ACC112 (cell line): ENCODE measurements around the gene POLR2E.

Experiments
- H2AFZ ChIP-seq: fragments of 200-600 bp; sonication (generic); one replicate; pipeline ENCODE4 v1.6.0; 2017; ENCODE audit warnings: antibody characterized with exemption, low read length; ENCODE audit not compliant: unreplicated experiment
- H3K27ac ChIP-seq: fragments of 200-600 bp; sonication (generic); 2 replicates; pipeline ENCODE4 v1.5.1; 2014; ENCODE audit warnings: low read depth, mild to moderate bottlenecking, antibody characterized with exemption, low read length, moderate library complexity
- H3K27me3 ChIP-seq: fragments of 200-600 bp; sonication (generic); 2 replicates; pipeline ENCODE4 v1.6.1; 2014; ENCODE audit warnings: mild to moderate bottlenecking, antibody characterized with exemption, low read length, moderate library complexity, mixed read lengths; ENCODE audit not compliant: insufficient read depth
- H3K36me3 ChIP-seq: fragments of 200-600 bp; sonication (generic); 2 replicates; pipeline ENCODE4 v1.6.1; 2016; ENCODE audit warnings: mild to moderate bottlenecking, antibody characterized with exemption, low read length, moderate library complexity, mixed read lengths; ENCODE audit not compliant: insufficient read depth
- H3K4me1 ChIP-seq: fragments of 200-600 bp; sonication (generic); one replicate; pipeline ENCODE4 v1.6.1; 2016; ENCODE audit warnings: low read length, mixed read lengths; ENCODE audit not compliant: insufficient read depth, unreplicated experiment, control insufficient read depth
- H3K4me3 ChIP-seq: fragments of 200-600 bp; sonication (generic); 2 replicates; pipeline ENCODE4 v1.5.1; 2014; ENCODE audit warnings: mild to moderate bottlenecking, low read depth, low read length
- H3K79me2 ChIP-seq: fragments of 200-600 bp; sonication (generic); one replicate; pipeline ENCODE4 v1.6.0; 2016; ENCODE audit warnings: low read length; ENCODE audit not compliant: control insufficient read depth, unreplicated experiment, insufficient read depth

POLR2E gene

GRCh38 chr19:1125601-1126467 is 30.7 kb upstream of the POLR2E start:
- Histone ChIP-seq H3K27me3 (no peaks in the 10 kb centered on the region), H3K36me3 (peaks cover 13% of the 10 kb centered on the region; the same call in 1 of the 2 replicates), H3K4me3 (peak overlapping the region; percentile 16; the same call in 1 of the 2 replicates), H3K4me1 (peaks cover 22% of the 10 kb centered on the region), H3K27ac (peak overlapping the region; percentile 89), H2AFZ (no peak overlapping the region), H3K79me2 (peaks cover 59% of the 10 kb centered on the region)

- H3K4me1 ChIP-seq: peaks cover 22% of the 10 kb centered on the region
- no peak overlapping the region for H3K27ac ChIP-seq
- H3K36me3 ChIP-seq: peaks cover 10% of the 10 kb centered on the region; the same call in 1 of the 2 replicates
- peaks cover 41% of the 10 kb centered on the region for H3K79me2 ChIP-seq
- no peaks in the 10 kb centered on the region for H3K27me3 ChIP-seq
- no peak overlapping the region for H3K4me3 ChIP-seq
- H2AFZ ChIP-seq: no peak overlapping the region
Measured at GRCh38 chr19:1123885-1124677, 28.9 kb upstream of the POLR2E start.

- H3K27ac ChIP-seq: no peak overlapping the region
- H3K4me3 ChIP-seq: no peak overlapping the region
- H3K27me3 ChIP-seq: no peaks in the 10 kb centered on the region
- peaks cover 12% of the 10 kb centered on the region; the same call in 1 of the 2 replicates for H3K36me3 ChIP-seq
- peaks cover 22% of the 10 kb centered on the region for H3K4me1 ChIP-seq
- no peak overlapping the region for H2AFZ ChIP-seq
- peaks cover 36% of the 10 kb centered on the region for H3K79me2 ChIP-seq
Measured at GRCh38 chr19:1123381-1123780, 28.2 kb upstream of the POLR2E start.

- no peak overlapping the region for H3K27ac ChIP-seq
- no peak overlapping the region for H2AFZ ChIP-seq
- H3K36me3 ChIP-seq: peaks cover 12% of the 10 kb centered on the region; the same call in 1 of the 2 replicates
- peaks cover 19% of the 10 kb centered on the region for H3K4me1 ChIP-seq
- H3K79me2 ChIP-seq: peaks cover 32% of the 10 kb centered on the region
- no peak overlapping the region for H3K4me3 ChIP-seq
- H3K27me3 ChIP-seq: no peaks in the 10 kb centered on the region
Measured at GRCh38 chr19:1122972-1123363, 27.8 kb upstream of the POLR2E start.

- H3K4me3 ChIP-seq: no peak overlapping the region
- peaks cover 12% of the 10 kb centered on the region; the same call in 1 of the 2 replicates for H3K36me3 ChIP-seq
- H2AFZ ChIP-seq: no peak overlapping the region
- H3K27ac ChIP-seq: no peak overlapping the region
- peaks cover 26% of the 10 kb centered on the region for H3K79me2 ChIP-seq
- H3K4me1 ChIP-seq: peaks cover 15% of the 10 kb centered on the region
- no peaks in the 10 kb centered on the region for H3K27me3 ChIP-seq
Measured at GRCh38 chr19:1122021-1122971, 27.1 kb upstream of the POLR2E start.

- Histone ChIP-seq H3K36me3 (peaks cover 12% of the 10 kb centered on the region; the same call in 1 of the 2 replicates), H2AFZ (no peak overlapping the region), H3K4me3 (no peak overlapping the region), H3K79me2 (peaks cover 20% of the 10 kb centered on the region), H3K4me1 (peaks cover 7% of the 10 kb centered on the region), H3K27ac (no peak overlapping the region), H3K27me3 (no peaks in the 10 kb centered on the region)
Measured at GRCh38 chr19:1121395-1121794, 26.2 kb upstream of the POLR2E start.

GRCh38 chr19:1119475-1120217 is 24.5 kb upstream of the POLR2E start:
- Histone ChIP-seq H3K4me1 (no peaks in the 10 kb centered on the region), H3K4me3 (no peak overlapping the region), H2AFZ (no peak overlapping the region), H3K36me3 (peaks cover 12% of the 10 kb centered on the region; the same call in 1 of the 2 replicates), H3K79me2 (peaks cover 9% of the 10 kb centered on the region), H3K27me3 (no peaks in the 10 kb centered on the region), H3K27ac (no peak overlapping the region)

- Histone ChIP-seq H3K4me3 (no peak overlapping the region), H3K79me2 (peaks cover 6% of the 10 kb centered on the region), H3K27ac (no peak overlapping the region), H2AFZ (no peak overlapping the region), H3K27me3 (no peaks in the 10 kb centered on the region), H3K36me3 (peaks cover 12% of the 10 kb centered on the region; the same call in 1 of the 2 replicates), H3K4me1 (no peaks in the 10 kb centered on the region)
Measured at GRCh38 chr19:1118999-1119398, 23.8 kb upstream of the POLR2E start.

- H3K36me3 ChIP-seq: peaks cover 3% of the 10 kb centered on the region; the same call in 1 of the 2 replicates
Measured at GRCh38 chr19:1117654-1118053, 22.5 kb upstream of the POLR2E start.

More at GRCh38 chr19:1117654-1118053, 22.5 kb upstream of the POLR2E start:
- Histone ChIP-seq H3K4me3 (no peak overlapping the region), H2AFZ (no peak overlapping the region), H3K4me1 (no peaks in the 10 kb centered on the region), H3K27me3 (no peaks in the 10 kb centered on the region), H3K27ac (no peak overlapping the region), H3K79me2 (no peaks in the 10 kb centered on the region)
